Activated CD8-positive, alpha-beta memory T cell treated with anti-CD3 and anti-CD28 coated beads for 48 hours (primary cell): ENCODE data around the gene GNG13.
"Not testable (repeated sequence)": the region's sequence is repeated elsewhere in the genome, so short reads cannot be mapped to it uniquely, and the experiment has no call there.

ENCODE experiments used
- DNase-seq, 3 experiments: peaks; one replicate each; pipeline ENCODE4 v3.0.0-alpha.2; 2020; ENCODE audit warnings: low read depth in 2 of 3, low spot score in 2 of 3

GNG13 gene, protein sequence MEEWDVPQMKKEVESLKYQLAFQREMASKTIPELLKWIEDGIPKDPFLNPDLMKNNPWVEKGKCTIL

GRCh38 chr16:799948-800833, at the start of gene GNG13:
Gene GNG13 (minus strand): TSS chr16:800734. CDS start chr16:799077, 1,657 bp downstream.
- DNase-seq: no peak

- no peak for DNase-seq
These were observed 48.1 kb upstream of the GNG13 start for GRCh38 chr16:848510-849253.

- no peak for DNase-seq
These were observed 47.3 kb upstream of the GNG13 start for GRCh38 chr16:847681-848445.

DNA sequence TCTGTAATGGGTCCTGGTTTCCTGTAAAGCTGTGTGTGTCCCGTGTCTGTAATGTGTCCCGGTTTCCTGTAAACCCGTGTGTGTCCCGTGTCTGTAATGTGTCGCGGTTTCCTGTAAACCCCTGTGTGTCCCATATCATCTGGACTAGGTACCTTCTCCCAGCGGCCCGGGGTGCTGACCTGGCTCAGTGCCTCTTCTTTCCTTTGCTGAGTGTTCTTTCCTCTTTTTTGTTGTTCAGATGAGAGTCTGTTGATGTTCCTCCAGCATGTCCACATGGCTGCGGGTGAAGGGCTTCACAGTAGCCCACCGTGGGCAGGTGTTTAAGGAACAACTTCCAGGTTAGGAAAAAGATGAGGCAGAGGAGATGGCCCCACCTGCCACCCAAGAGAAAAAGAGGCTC, 46.6 kb upstream of the GNG13 start:
- DNase-seq: no peak

GRCh38 chr16:845351-845745, 44.8 kb upstream of the GNG13 start:
- no peak for DNase-seq

GRCh38 chr16:844638-845350, 44.3 kb upstream of the GNG13 start:
- DNase-seq: no peak

DNA sequence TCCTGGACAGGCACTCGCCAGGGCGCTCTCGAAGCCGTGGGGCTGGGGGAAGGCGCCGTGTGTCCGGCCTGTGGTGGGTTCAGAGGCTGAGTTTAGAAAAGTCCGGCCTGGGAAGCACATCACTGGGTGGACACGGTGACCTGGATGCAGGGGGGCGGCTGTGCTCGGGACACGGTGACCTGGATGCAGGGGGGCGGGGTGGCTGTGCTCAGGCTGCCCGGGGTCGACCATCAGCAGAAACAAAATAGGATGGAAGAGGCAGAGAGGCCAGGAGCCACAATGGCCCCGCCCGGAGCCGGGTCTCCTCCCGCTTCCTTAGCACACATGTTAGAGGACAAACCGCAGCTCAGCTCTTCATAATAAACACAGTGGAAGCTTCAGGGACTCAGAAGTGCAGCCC, 43.2 kb upstream of the GNG13 start:
- DNase-seq: no peak

DNA sequence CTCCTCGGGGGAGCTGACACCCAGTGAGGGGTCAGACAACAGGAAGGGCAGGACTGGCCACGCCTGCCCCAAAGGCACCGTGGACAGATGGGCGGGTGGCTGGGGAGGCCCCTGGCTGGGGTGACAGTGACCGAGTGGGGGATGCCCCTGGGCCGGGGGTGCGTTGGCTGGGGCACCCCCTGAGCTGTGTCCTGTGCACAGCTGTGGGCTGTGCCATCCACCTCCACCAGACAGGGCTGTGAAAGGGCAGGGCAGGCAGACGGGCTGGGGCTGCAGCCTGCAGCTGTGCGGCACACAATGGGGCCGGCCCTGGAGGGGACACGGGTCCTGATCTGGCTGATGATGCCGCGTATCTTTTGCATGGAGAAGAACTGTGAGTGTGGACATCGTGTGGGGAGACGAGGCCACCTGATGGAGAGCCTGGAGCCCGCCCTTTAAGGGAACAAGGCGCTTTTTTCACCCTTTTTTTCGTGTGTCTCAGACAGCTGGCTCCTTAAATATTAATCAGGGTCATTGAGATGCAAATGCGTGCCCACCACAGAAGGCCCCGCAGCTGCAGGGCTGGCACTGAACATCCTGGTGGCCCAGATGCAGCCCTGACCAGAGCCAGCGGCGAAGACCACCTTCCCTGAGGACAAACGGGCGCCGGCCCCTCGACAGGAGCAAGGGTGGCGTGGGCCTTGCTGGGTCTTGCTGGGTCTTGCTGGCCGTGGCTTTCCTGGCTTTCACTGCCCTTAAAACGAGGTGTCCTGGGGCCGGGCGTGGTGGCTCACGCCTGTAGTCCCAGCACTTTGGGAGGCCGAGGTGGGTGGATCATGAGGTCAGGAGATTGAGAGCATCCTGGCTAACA, 42.4 kb upstream of the GNG13 start:
- DNase-seq: no peak

DNA sequence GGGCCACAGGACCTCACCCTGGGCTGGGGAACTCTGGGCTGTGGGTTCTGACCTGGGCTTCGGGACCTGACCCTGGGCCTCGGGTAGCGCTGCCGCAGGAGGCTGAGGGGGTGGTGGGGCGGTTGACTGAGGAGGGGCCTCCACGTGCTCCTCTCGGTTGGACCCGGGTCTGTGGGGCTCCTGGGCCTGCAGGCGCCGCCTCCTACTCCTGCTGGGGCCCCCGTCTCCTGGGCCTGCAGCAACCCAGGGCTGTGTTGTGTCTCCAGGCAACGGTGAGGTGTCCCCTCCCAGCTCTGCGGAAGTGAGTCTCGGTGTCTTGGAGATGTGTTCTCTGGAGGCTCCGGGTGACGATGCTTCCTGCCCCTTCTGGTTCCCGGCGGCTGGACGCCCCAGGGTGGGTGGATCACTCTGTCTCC, 41.5 kb upstream of the GNG13 start:
- DNase-seq: no peak

DNA sequence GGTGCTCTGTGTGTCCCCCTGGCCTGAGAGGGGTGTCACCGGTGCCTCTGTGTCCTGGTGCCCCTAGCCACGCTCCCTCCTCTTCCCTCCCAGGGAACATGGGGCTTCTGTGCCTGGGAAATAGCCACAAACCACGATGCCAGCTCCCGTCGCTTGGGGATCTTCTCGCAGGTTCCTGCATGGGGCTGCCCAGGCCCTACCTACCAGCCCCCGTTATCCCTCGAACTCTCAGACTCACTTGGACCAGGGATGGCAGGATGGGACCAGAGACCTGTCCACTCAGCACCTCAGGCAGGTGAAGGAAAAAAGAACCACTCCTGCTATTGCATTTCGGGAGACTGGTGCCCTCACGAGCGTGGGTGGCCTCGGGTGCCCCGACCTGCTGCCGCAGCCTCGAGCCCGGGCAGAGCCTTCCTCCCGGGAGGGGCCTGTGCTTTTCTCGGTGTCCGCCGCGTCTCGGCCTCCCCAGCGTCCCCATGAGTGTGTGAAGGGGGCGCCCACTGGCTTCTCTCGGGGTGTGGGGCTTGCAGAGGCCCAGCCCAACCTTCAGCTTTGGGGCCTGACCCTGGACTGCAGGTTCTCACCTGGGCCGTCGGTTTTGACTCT, 41.0 kb upstream of the GNG13 start:
- DNase-seq: no peak

DNA sequence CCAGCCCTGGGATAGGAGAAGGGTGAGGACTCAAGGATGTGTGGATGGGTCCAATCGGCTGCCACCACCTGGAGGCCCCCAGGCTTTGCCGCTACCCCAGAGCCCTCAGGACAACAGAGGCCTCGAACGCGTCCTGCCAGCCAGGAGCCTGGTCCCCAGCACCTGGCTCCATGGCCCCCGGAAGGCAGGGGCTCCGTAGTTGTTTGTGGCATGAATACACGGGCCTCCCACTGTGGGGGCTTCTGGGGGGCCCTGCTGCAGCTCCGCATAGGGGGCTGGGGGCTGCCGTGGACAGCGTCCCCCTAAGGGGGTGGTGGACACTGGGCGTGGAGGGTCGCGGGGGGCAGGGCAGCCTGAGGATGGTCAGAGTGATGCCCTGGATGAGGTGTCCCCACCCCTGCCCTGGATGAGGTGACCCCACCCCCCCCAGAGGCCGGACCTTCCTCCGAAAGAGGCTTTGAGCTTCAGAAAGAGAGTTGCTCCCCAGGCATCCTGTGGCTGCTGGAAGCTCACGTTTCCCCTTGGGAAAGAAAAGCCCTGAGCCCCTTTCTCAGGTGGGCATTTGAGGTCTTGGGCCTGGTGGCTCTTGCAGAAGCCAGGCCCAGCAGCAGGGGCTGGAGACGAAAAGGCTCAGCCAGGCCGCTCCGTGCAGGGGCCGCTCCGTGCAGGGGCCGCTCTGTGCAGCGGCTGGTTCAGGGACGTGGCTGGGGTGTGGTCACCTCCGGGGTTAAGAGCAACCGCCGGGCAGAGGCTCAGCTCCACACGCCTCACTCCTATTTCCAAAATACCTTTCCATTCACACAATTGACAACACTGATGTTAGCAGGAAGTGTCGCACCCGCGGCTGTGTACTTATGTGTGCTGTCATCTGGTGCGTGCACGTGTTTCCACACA, 40.3 kb upstream of the GNG13 start:
- no peak for DNase-seq

DNA sequence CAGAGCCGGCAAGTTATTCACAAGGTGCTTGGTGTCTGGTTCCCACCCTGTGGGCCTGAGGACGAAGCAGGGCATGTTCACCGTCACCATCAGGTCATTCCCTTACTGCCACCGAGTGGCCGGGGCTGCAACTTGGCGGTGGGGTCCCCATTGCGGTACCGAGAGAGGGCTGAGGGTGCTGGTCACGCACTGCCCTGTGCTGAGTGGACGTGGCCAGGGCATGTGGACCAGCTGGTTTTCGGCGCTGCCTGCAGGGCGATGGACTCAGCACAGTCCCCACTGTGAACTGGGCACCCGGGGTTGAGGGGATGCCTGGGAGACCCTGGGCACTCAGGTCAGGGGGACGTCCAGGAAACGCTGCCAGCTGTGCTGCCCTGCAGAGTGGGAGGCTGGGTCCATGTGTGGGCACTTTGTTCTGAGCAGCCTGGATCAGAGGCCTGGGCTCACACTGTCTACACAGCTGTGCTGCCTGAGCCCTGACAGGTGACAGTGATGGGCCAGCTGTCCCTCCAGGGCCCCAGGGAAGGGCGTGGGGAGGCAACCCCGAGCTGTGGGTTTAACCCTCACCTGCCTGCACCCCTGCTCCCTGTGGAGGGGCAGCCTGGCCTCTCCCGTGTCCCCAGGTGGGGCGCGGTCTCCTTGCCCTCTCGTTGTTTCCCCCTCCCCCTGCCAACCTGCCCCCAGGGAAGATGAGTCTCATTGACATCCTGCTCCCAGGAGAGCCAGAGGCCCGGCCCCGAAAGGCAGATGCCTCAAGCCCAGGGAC, 39.3 kb upstream of the GNG13 start:
- DNase-seq: no peak

- DNase-seq: no peak
These were observed 38.2 kb upstream of the GNG13 start for GRCh38 chr16:838741-839140.

- not testable (repeated sequence) for DNase-seq
These were observed 36.3 kb upstream of the GNG13 start for GRCh38 chr16:836822-837221.

DNA sequence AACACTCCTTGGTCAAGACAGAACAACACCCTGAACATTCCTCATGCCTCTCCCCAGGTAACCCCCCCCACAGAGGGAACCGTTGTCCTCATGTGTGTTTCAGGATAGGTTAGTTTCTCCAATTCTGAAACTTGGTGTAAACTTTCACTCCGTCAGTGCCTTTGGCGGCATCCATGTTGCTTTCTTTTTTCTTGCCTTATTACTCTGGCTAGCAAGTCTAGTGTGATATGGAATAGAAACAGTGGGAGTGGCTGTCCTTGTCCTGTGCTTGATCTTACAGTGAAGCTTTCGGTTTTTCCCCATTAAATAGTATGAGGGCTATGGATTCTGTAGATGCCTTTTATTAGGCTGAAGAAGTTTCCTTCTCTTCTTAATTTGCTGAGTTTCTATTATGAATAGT, 35.7 kb upstream of the GNG13 start:
- no peak for DNase-seq

DNA sequence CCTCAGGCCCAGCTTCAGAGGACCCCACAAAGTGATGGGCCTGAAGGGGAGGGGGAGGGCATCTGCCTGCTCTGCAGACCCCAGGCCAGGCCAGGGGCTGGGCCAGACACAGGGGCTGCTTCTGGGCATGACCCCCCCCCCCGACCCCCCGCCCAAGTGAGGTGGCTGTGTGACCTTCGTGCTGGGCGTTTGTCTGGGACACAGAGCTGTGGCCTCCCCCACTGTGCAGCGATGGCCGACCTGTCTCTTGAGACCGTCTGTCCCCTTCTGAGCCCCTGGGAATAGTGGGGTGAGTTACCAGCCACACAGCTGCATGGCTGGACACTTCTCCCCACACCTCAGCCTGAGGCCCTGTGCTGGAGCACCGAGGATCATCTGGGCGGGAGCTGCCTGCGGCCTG, 34.8 kb upstream of the GNG13 start:
- DNase-seq: no peak

DNA sequence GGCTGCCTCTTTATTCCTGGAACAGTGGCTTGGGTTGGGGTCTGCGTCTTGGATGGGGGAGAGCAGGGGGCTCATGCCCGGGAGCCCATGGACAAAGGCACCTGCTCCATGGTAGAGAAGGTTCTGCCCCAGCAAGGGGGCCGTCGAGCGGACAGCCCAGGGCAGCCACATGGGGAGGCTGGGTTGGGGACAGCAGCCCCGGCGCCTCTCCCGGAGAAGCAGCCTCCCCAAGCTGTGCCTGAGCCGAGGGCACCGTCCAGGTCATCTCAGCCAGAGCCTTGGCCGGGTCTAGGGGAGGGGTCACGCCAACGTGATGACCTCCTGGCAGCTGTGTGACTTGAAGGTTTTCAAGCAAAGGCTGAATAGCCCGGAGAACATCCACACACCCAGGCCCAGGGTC, 32.9 kb upstream of the GNG13 start:
- DNase-seq: no peak
